ENCODE results near the gene CTNS.

The CTNS gene

DNA sequence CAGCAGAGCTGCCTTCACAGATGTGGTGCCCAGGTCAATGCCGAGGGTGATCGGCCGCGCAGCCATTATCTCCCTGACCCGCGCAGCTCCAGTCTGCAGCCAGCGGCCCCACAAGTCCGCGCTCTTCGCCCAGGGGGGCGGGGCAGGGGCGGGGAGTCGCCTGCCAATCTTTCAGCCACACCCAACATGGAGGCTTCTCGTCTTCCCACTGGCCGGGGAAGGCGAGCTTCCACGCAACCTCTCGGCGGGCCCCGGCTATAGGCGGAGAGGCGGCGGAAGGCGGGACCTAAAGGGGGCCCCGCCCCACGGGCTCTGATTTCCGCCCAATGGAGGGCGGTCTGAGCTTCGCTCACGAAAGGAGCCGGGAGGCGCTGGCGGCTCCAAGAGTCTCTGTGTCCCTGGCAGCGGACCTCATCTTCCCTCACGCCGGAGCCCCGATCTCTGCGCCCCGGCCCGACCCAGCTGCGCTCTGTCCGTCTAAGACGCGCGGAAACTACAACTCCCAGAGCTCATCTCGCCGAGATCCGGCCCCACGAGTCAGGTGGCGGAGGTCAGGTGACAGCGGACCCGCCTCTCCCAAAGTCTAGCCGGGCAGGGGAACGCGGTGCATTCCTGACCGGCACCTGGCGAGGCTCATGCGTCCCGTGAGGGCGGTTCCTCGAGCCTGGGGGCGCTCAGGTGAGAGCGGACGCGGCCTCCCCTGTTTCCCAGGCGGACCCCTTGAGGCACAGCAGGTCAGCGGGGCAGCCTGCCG lies at the start of gene CTNS, which contains the start of gene SHPK:
TSS of gene CTNS (plus strand) at position 607 of the 754 bp plus-strand sequence. CDS start 3,447 bp downstream, outside the sequence.
TSS of gene SHPK (minus strand) at position 97 of the 754 bp plus-strand sequence. CDS start at position 66, 31 bp downstream.
- peak; percentile 67 for DNase-seq (ENCODE audit: low read depth, low spot score)
- Histone ChIP-seq H3K27ac (ENCODE audit: low read length) (no peak within 1 kb of the TSS), H3K27me3 (ENCODE audit: control insufficient read depth, insufficient read depth, low read length) (no peaks in the 10 kb centered on the region), H3K36me3 (ENCODE audit: control insufficient read depth, insufficient read depth, low read length) (0 out of 2 replicates have a peak, but pooled peaks cover 2% of the 10 kb centered on the region), H3K4me3 (ENCODE audit: low read length) (peak within 1 kb of the TSS; percentile 84), H3K4me1 (ENCODE audit: control insufficient read depth, insufficient read depth, low read length) (peaks cover 3% of the 10 kb centered on the region; the same call in 1 of the 2 replicates), H3K9me3 (ENCODE audit: control insufficient read depth, insufficient read depth, low read length) (no peaks in the 10 kb centered on the region)
- no CpG with 5 or more reads among the region's 68 CpGs for WGBS (ENCODE audit: insufficient coverage, insufficient read length)

DNA sequence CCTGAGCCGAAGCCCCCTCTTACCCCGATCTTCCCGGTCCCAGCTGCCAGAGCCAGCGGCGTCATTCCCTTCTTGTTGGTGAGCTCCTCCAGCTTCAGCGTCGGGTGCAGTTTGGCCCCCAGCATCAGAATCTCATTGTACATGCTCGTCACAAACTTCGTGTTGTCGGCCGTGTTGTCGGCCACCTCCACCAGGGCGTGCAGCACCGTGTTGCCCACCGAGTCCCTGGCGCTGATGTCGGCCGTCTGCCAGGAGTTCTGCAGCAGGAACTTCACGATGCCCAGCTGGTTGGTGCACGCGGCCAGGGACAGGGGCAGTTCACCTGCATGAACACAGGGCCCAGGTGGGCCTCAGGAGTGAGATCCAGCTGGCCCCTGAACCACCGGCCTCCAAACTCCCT lies 46.8 kb upstream of the CTNS start:
- Histone ChIP-seq H3K27ac (ENCODE audit: low read length) (no peak overlapping the region), H3K36me3 (ENCODE audit: control insufficient read depth, insufficient read depth, low read length) (peaks cover 9% of the 10 kb centered on the region), H3K4me1 (ENCODE audit: control insufficient read depth, insufficient read depth, low read length) (no peaks in the 10 kb centered on the region), H3K9me3 (ENCODE audit: control insufficient read depth, insufficient read depth, low read length) (no peaks in the 10 kb centered on the region), H3K27me3 (ENCODE audit: control insufficient read depth, insufficient read depth, low read length) (no peaks in the 10 kb centered on the region), H3K4me3 (ENCODE audit: low read length) (no peak overlapping the region)
- no peak for DNase-seq (ENCODE audit: low read depth, low spot score)
- no CpG with 5 or more reads among the region's 22 CpGs for WGBS (ENCODE audit: insufficient coverage, insufficient read length)

DNA sequence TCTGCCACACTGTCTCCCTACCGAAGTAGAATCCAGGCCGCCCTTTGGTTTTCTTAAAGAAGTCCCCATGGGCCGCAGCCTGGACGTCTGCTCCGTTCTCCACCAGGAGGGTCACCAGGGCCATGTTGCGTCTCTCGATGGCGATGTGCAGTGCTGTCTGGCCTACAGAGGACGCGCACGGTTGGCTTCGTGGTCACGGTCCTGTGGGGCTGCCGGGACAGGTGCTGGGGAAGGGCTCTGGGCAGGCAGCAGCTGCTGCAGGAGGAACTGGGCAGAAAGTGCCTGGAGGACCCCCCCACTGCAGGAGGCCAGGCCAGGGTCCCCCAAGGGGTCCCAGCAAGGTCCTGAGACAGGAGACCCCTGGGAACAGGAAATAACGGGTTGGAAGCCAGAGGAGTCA lies 46.3 kb upstream of the CTNS start:
- DNase-seq (ENCODE audit: low read depth, low spot score), result no peak
- Histone ChIP-seq H3K27me3 (ENCODE audit: control insufficient read depth, insufficient read depth, low read length) (no peaks in the 10 kb centered on the region), H3K4me1 (ENCODE audit: control insufficient read depth, insufficient read depth, low read length) (no peaks in the 10 kb centered on the region), H3K36me3 (ENCODE audit: control insufficient read depth, insufficient read depth, low read length) (peaks cover 9% of the 10 kb centered on the region), H3K9me3 (ENCODE audit: control insufficient read depth, insufficient read depth, low read length) (no peaks in the 10 kb centered on the region), H3K27ac (ENCODE audit: low read length) (no peak overlapping the region), H3K4me3 (ENCODE audit: low read length) (no peak overlapping the region)
- WGBS (ENCODE audit: insufficient coverage, insufficient read length), result no CpG with 5 or more reads among the region's 15 CpGs

DNA sequence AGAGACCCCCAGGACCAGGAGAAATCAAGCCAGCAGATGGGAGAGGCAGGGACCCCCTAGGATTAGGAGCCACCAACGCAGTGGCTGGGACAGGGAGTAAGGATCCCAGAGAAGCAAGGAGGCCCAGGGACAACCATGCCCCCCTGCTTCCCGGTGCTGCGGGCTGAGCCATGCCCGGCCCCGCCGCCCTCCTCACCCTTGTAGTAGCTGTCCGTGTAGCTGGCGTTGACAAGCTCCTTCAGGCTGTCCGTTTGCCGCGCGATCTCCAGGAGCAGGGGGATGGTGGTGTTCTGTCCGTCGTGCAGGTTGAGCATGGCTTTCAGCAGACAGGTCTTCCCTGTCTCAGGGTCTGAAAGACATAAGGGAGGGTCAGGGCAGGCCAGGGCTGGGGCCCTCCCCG lies 45.8 kb upstream of the CTNS start:
- Histone ChIP-seq H3K27me3 (ENCODE audit: control insufficient read depth, insufficient read depth, low read length) (no peaks in the 10 kb centered on the region), H3K4me3 (ENCODE audit: low read length) (no peak overlapping the region), H3K4me1 (ENCODE audit: control insufficient read depth, insufficient read depth, low read length) (no peaks in the 10 kb centered on the region), H3K9me3 (ENCODE audit: control insufficient read depth, insufficient read depth, low read length) (no peaks in the 10 kb centered on the region), H3K36me3 (ENCODE audit: control insufficient read depth, insufficient read depth, low read length) (peaks cover 9% of the 10 kb centered on the region), H3K27ac (ENCODE audit: low read length) (no peak overlapping the region)
- DNase-seq (ENCODE audit: low read depth, low spot score), result no peak
- no CpG with 5 or more reads among the region's 15 CpGs for WGBS (ENCODE audit: insufficient coverage, insufficient read length)

DNA sequence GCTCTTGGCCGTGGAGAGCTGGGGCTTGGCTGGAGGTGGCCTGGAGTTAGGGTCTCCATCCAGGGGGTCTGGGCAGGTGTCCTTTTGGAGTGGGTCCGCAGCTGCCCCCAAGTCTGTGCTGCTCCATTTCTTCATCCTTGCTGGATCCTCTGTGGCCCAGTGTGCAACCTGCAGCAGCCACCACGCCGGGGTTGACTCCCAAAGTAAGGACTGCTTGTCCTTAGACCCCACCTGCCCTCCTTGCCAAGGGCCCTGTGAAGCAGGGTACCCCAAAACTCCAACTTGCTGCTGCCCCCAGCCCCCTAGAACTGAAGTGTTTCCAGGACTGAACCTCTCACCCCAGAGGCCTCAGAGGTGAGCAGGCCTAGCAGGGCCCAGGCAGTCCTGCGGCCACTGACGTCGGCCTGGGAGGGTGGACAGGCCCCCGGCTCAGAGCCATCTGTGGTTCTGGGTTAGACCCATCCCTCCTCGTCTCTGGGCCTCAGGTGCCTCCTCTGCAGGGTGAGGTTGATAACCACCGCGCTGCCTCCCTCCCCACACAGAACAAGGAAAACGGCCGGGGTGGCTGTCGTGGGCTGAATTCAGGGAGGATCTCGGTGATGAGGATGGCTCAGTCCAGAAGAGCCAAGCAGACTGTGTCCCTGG lies 44.2 kb upstream of the CTNS start:
- WGBS (ENCODE audit: insufficient coverage, insufficient read length), result no CpG with 5 or more reads among the region's 15 CpGs
- no peaks in the 10 kb centered on the region for H3K27me3 ChIP-seq (ENCODE audit: control insufficient read depth, insufficient read depth, low read length)
- DNase-seq (ENCODE audit: low read depth, low spot score), result no peak
- H3K27ac ChIP-seq (ENCODE audit: low read length), result no peak overlapping the region
- H3K4me3 ChIP-seq (ENCODE audit: low read length), result no peak overlapping the region
- peaks cover 9% of the 10 kb centered on the region for H3K36me3 ChIP-seq (ENCODE audit: control insufficient read depth, insufficient read depth, low read length)
- no peaks in the 10 kb centered on the region for H3K9me3 ChIP-seq (ENCODE audit: control insufficient read depth, insufficient read depth, low read length)
- H3K4me1 ChIP-seq (ENCODE audit: control insufficient read depth, insufficient read depth, low read length), result no peaks in the 10 kb centered on the region

DNA sequence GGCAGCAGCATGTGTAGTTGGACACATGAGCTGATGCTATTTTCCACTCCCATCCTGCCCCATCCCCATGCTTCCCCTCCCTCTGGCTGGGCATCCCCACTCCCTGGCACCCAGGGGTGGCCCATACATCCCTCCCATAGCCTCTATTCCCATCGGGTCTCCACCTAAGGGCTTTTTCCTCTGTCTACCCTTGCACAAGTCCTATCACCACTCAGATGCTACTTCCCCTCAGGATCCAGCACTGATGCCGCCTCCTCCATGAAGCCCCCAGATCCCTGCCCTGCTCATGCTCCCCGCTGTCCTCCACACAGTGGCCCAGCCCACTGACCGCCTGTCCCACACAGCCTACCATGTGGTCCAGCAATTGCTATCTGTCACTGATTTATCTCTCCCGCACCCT lies 43.2 kb upstream of the CTNS start:
- no peak for DNase-seq (ENCODE audit: low read depth, low spot score)
- Histone ChIP-seq H3K9me3 (ENCODE audit: control insufficient read depth, insufficient read depth, low read length) (no peaks in the 10 kb centered on the region), H3K27ac (ENCODE audit: low read length) (no peak overlapping the region), H3K4me1 (ENCODE audit: control insufficient read depth, insufficient read depth, low read length) (no peaks in the 10 kb centered on the region), H3K4me3 (ENCODE audit: low read length) (no peak overlapping the region), H3K36me3 (ENCODE audit: control insufficient read depth, insufficient read depth, low read length) (peaks cover 9% of the 10 kb centered on the region), H3K27me3 (ENCODE audit: control insufficient read depth, insufficient read depth, low read length) (no peaks in the 10 kb centered on the region)
- no CpG with 5 or more reads among the region's 5 CpGs for WGBS (ENCODE audit: insufficient coverage, insufficient read length)

DNA sequence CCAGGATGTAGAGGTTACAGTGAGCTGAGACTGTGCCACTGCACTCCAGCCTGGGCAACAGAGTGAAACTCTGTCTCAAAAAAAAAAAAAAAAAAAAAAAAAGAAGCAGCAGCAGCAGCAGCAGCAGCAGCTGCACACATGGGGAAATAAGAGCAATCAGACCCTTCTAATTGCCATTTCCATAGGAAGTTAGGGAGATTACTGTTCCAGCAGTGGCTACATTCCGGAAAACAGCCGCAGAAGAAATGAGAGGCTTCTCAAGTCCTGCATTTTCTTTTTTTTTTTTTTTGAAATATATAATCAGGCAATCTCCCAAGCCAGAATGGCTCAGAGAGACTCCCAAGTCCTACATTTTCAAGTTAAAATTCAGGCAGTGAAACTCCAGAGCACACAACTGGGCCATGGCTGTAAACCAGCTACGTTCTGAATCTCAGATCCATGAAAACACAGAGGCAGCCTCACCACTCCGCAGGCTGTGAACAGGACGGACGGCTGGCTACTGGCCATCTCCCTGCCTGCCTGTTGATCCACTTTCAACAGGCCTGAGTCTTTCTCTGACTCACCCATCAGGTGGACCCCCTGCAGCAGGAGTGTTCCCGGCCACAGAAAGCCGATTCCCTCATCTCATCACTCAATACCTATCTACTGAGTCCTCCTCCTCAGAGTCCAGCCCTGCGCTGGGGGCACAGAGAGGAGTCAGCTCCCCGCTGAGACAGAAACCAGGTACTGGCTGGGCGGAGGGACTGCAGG lies 42.3 kb upstream of the CTNS start:
- DNase-seq (ENCODE audit: low read depth, low spot score), result no peak
- Histone ChIP-seq H3K27me3 (ENCODE audit: control insufficient read depth, insufficient read depth, low read length) (no peaks in the 10 kb centered on the region), H3K4me3 (ENCODE audit: low read length) (no peak overlapping the region), H3K4me1 (ENCODE audit: control insufficient read depth, insufficient read depth, low read length) (no peaks in the 10 kb centered on the region), H3K36me3 (ENCODE audit: control insufficient read depth, insufficient read depth, low read length) (peaks cover 9% of the 10 kb centered on the region), H3K27ac (ENCODE audit: low read length) (no peak overlapping the region), H3K9me3 (ENCODE audit: control insufficient read depth, insufficient read depth, low read length) (no peaks in the 10 kb centered on the region)
- no CpG with 5 or more reads among the region's 11 CpGs for whole genome bisulfite sequencing (ENCODE audit: insufficient coverage, insufficient read length)

DNA sequence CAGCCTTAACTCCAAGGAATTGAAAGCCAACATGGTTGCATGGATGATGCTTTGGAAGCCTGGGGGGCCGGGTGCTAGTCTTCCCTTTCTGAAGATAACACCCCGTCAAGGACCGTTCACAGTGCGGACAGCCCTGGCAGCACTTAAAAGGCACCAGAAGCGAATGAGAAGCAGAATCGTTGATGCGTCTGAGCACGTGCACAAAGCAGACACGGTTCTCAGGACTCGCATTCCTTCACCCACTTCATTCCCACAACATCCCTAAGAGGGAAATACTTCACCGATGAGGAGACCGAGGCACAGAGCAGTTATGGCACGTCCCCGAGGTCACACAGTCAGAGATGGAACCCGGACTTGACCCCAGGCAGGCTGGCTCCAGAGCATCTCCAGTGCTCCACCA lies 41.6 kb upstream of the CTNS start:
- Histone ChIP-seq H3K4me1 (ENCODE audit: control insufficient read depth, insufficient read depth, low read length) (no peaks in the 10 kb centered on the region), H3K27ac (ENCODE audit: low read length) (no peak overlapping the region), H3K9me3 (ENCODE audit: control insufficient read depth, insufficient read depth, low read length) (no peaks in the 10 kb centered on the region), H3K4me3 (ENCODE audit: low read length) (no peak overlapping the region), H3K27me3 (ENCODE audit: control insufficient read depth, insufficient read depth, low read length) (no peaks in the 10 kb centered on the region), H3K36me3 (ENCODE audit: control insufficient read depth, insufficient read depth, low read length) (peaks cover 5% of the 10 kb centered on the region)
- DNase-seq (ENCODE audit: low read depth, low spot score), result no peak
- whole genome bisulfite sequencing (ENCODE audit: insufficient coverage, insufficient read length), result no CpG with 5 or more reads among the region's 15 CpGs

DNA sequence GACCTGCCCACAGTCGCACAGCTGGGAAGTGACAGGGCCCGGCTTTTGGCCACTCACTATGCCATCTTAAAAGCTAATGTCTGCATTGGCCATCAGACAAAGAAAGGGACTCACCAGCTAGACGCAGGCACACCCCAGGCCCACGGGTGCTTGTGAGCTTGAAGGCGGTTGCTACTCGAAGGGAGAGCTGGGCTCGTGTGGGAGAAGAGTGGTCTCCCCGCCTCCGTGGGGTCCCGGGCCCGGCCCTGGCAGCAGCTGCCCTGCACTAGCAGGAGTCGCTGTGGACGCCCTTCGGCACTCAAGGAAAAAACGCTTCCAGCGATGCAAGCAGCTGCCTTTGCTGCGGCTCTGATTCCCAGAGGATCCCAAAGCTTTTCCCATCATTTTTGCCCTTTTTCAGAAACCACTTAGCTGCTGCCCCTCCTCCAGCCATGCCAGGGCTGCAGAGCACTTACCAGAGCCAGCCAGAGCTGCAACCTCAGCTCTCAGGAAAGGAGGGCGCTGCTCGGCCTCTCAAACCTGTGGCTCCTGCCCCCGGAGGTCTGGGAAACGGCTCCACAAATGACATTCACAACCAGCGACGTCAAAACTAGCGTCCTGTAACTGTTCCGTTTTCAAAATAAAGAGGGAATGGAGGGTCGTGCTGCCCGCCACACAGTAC lies 39.6 kb upstream of the CTNS start:
- WGBS (ENCODE audit: insufficient coverage, insufficient read length), result no CpG with 5 or more reads among the region's 27 CpGs
- H3K4me1 ChIP-seq (ENCODE audit: control insufficient read depth, insufficient read depth, low read length), result no peaks in the 10 kb centered on the region
- no peak for DNase-seq (ENCODE audit: low read depth, low spot score)
- H3K36me3 ChIP-seq (ENCODE audit: control insufficient read depth, insufficient read depth, low read length), result no peaks in the 10 kb centered on the region
- no peak overlapping the region for H3K27ac ChIP-seq (ENCODE audit: low read length)
- no peak overlapping the region for H3K4me3 ChIP-seq (ENCODE audit: low read length)
- H3K9me3 ChIP-seq (ENCODE audit: control insufficient read depth, insufficient read depth, low read length), result no peaks in the 10 kb centered on the region
- no peaks in the 10 kb centered on the region for H3K27me3 ChIP-seq (ENCODE audit: control insufficient read depth, insufficient read depth, low read length)

DNA sequence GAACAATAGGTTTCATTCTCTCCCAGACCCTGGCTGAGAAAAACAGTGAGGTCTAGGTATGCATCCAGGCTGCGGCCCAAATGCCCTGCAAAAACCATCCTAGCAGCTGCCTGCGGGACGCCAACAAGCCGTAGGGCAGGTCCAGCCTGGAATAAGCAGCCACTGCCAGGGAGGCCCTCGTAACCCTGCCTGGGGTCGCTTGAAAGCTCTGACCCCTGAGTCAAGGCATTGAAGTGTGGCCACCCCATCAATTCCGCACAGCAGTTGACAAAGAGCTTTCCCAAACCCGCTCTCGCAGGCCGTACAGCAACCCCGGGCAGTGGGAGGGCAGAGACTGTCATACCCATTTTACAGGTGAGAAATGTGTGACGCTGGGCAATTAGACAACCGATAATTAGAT lies 38.5 kb upstream of the CTNS start:
- Histone ChIP-seq H3K4me3 (ENCODE audit: low read length) (no peak overlapping the region), H3K27me3 (ENCODE audit: control insufficient read depth, insufficient read depth, low read length) (no peaks in the 10 kb centered on the region), H3K4me1 (ENCODE audit: control insufficient read depth, insufficient read depth, low read length) (no peaks in the 10 kb centered on the region), H3K27ac (ENCODE audit: low read length) (no peak overlapping the region), H3K9me3 (ENCODE audit: control insufficient read depth, insufficient read depth, low read length) (no peaks in the 10 kb centered on the region), H3K36me3 (ENCODE audit: control insufficient read depth, insufficient read depth, low read length) (no peaks in the 10 kb centered on the region)
- no peak for DNase-seq (ENCODE audit: low read depth, low spot score)
- no CpG with 5 or more reads among the region's 13 CpGs for WGBS (ENCODE audit: insufficient coverage, insufficient read length)
